ENCODE data around the gene CNTN4. TPM values are rescaled to one million over a fixed set of nuclear protein-coding genes. Genes with fewer than 3 reads are reported as not detected.

The CNTN4 gene
- total and polyA plus RNA-seq, 2 experiments from 2014 or later = 0.91 to 4.0 TPM

DNA sequence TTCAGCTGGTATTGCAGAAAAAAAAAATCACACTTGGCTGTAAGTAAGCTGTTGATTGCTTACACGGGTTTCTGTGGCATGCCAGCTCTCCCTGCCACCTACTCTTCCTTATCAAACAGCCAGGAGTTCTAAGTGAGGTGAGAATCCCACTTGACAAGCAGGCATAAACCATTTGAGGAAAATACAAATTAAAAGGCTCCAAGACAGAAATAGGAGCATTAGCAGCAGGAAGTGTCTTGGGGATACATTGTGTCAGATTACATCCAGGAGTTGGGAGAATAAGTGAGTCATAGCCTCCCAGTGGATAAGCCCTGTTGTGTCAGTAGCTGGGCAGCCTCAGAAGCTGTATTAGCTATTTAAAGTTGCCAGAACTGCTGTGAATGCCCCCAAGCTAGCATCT lies 256.0 kb downstream of the CNTN4 start (continued):
- TF ChIP-seq, protein P1, sequence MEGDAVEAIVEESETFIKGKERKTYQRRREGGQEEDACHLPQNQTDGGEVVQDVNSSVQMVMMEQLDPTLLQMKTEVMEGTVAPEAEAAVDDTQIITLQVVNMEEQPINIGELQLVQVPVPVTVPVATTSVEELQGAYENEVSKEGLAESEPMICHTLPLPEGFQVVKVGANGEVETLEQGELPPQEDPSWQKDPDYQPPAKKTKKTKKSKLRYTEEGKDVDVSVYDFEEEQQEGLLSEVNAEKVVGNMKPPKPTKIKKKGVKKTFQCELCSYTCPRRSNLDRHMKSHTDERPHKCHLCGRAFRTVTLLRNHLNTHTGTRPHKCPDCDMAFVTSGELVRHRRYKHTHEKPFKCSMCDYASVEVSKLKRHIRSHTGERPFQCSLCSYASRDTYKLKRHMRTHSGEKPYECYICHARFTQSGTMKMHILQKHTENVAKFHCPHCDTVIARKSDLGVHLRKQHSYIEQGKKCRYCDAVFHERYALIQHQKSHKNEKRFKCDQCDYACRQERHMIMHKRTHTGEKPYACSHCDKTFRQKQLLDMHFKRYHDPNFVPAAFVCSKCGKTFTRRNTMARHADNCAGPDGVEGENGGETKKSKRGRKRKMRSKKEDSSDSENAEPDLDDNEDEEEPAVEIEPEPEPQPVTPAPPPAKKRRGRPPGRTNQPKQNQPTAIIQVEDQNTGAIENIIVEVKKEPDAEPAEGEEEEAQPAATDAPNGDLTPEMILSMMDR (conservative IDR thresholded peaks at IDR 0.05; ENCODE audit: low read depth in 2 of 2) = no peak

- H3K9me2 ChIP-seq (ENCODE audit: insufficient read depth) = no peaks in the 10 kb centered on the region
- H3K79me2 ChIP-seq (replicated peaks; ENCODE audit: insufficient read depth) = no peaks in the 10 kb centered on the region
- H3F3A ChIP-seq (replicated peaks; ENCODE audit: low read depth) = no peaks in the 10 kb centered on the region
- H3K4me1 ChIP-seq (ENCODE audit: insufficient read depth) = peaks cover 3% of the 10 kb centered on the region
- no peak for DNase-seq (ENCODE audit: low spot score)
- Mint-ChIP-seq H3K27ac (no peak overlapping the region), H3K4me1 (no peaks in the 10 kb centered on the region), H3K9me3 (peaks cover 90% of the 10 kb centered on the region), H3K27me3 (ENCODE audit: insufficient read depth, low read depth, poor library complexity) (no peaks in the 10 kb centered on the region), H3K4me3 (no peak overlapping the region), H3K36me3 (ENCODE audit: low read depth) (peaks cover 24% of the 10 kb centered on the region)
- ATAC-seq = no peak
- no peaks in the 10 kb centered on the region for H3K27me3 ChIP-seq (ENCODE audit: insufficient read depth)
- no peaks in the 10 kb centered on the region for H4K20me1 ChIP-seq (replicated peaks; ENCODE audit: insufficient read depth)
- no peak overlapping the region for H3K27ac ChIP-seq (ENCODE audit: low read depth)
- H3K4me3 ChIP-seq = no peak overlapping the region
- H2AFZ ChIP-seq = no peak overlapping the region
- no peaks in the 10 kb centered on the region for H3K36me3 ChIP-seq (ENCODE audit: insufficient read depth)
- H3K4me2 ChIP-seq = no peak overlapping the region
- TF ChIP-seq NANOG (IDR thresholded peaks at IDR 0.05; ENCODE audit: borderline replicate concordance) (no peak), ZNF114 (CRISPR knock-in tag; IDR thresholded peaks at IDR 0.05) (no peak), REST (IDR thresholded peaks at IDR 0.05; ENCODE audit: unreplicated experiment) (no peak), STAT1 (IDR thresholded peaks at IDR 0.05; ENCODE audit: unreplicated experiment) (no peak), ZNF331 (CRISPR knock-in tag; IDR thresholded peaks at IDR 0.05; ENCODE audit: low read depth) (no peak), EZH2phosphoT487 (IDR thresholded peaks at IDR 0.05; ENCODE audit: unreplicated experiment) (no peak), JUNB (IDR thresholded peaks at IDR 0.05; ENCODE audit: unreplicated experiment) (no peak), CREB1 (CRISPR knock-in tag; IDR thresholded peaks at IDR 0.05; ENCODE audit: low read depth) (no peak), EZH2 (IDR thresholded peaks at IDR 0.05; ENCODE audit: low read depth, unreplicated experiment) (no peak), POLR2AphosphoS5 (IDR thresholded peaks at IDR 0.05; ENCODE audit: low read depth) (no peak)
- TF ChIP-seq, protein P2, sequence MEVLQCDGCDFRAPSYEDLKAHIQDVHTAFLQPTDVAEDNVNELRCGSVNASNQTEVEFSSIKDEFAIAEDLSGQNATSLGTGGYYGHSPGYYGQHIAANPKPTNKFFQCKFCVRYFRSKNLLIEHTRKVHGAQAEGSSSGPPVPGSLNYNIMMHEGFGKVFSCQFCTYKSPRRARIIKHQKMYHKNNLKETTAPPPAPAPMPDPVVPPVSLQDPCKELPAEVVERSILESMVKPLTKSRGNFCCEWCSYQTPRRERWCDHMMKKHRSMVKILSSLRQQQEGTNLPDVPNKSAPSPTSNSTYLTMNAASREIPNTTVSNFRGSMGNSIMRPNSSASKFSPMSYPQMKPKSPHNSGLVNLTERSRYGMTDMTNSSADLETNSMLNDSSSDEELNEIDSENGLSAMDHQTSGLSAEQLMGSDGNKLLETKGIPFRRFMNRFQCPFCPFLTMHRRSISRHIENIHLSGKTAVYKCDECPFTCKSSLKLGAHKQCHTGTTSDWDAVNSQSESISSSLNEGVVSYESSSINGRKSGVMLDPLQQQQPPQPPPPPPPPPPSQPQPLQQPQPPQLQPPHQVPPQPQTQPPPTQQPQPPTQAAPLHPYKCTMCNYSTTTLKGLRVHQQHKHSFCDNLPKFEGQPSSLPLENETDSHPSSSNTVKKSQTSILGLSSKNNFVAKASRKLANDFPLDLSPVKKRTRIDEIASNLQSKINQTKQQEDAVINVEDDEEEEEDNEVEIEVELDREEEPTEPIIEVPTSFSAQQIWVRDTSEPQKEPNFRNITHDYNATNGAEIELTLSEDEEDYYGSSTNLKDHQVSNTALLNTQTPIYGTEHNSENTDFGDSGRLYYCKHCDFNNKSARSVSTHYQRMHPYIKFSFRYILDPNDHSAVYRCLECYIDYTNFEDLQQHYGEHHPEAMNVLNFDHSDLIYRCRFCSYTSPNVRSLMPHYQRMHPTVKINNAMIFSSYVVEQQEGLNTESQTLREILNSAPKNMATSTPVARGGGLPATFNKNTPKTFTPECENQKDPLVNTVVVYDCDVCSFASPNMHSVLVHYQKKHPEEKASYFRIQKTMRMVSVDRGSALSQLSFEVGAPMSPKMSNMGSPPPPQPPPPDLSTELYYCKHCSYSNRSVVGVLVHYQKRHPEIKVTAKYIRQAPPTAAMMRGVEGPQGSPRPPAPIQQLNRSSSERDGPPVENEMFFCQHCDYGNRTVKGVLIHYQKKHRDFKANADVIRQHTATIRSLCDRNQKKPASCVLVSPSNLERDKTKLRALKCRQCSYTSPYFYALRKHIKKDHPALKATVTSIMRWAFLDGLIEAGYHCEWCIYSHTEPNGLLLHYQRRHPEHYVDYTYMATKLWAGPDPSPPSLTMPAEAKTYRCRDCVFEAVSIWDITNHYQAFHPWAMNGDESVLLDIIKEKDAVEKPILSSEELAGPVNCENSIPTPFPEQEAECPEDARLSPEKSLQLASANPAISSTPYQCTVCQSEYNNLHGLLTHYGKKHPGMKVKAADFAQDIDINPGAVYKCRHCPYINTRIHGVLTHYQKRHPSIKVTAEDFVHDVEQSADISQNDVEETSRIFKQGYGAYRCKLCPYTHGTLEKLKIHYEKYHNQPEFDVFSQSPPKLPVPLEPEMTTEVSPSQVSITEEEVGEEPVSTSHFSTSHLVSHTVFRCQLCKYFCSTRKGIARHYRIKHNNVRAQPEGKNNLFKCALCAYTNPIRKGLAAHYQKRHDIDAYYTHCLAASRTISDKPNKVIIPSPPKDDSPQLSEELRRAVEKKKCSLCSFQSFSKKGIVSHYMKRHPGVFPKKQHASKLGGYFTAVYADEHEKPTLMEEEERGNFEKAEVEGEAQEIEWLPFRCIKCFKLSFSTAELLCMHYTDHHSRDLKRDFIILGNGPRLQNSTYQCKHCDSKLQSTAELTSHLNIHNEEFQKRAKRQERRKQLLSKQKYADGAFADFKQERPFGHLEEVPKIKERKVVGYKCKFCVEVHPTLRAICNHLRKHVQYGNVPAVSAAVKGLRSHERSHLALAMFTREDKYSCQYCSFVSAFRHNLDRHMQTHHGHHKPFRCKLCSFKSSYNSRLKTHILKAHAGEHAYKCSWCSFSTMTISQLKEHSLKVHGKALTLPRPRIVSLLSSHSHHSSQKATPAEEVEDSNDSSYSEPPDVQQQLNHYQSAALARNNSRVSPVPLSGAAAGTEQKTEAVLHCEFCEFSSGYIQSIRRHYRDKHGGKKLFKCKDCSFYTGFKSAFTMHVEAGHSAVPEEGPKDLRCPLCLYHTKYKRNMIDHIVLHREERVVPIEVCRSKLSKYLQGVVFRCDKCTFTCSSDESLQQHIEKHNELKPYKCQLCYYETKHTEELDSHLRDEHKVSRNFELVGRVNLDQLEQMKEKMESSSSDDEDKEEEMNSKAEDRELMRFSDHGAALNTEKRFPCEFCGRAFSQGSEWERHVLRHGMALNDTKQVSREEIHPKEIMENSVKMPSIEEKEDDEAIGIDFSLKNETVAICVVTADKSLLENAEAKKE (CRISPR knock-in tag; IDR thresholded peaks at IDR 0.05) = no peak
- TF ChIP-seq, protein P3, sequence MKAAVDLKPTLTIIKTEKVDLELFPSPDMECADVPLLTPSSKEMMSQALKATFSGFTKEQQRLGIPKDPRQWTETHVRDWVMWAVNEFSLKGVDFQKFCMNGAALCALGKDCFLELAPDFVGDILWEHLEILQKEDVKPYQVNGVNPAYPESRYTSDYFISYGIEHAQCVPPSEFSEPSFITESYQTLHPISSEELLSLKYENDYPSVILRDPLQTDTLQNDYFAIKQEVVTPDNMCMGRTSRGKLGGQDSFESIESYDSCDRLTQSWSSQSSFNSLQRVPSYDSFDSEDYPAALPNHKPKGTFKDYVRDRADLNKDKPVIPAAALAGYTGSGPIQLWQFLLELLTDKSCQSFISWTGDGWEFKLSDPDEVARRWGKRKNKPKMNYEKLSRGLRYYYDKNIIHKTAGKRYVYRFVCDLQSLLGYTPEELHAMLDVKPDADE (IDR thresholded peaks at IDR 0.05) = no peak
Measured at GRCh38 chr3:2356298-2356950, 257.8 kb downstream of the CNTN4 start.

Data from GM23338 (cell line).